Parathyroid adenoma (tissue), 2 donors: ENCODE data around the gene MBTPS2.
A peak's percentile ranks its signal among the peaks of the same experiment; 100 is the strongest.

Experiments used
- H2AFZ ChIP-seq: fragments of 300-600 bp; sonication (generic); one replicate; pipeline ENCODE4 v1.7.0; 2017; ENCODE audit warnings: antibody characterized with exemption, mild to moderate bottlenecking
- H3K27ac ChIP-seq: fragments of 300-600 bp; sonication (generic); one replicate; pipeline ENCODE4 v1.7.0; 2017
- H3K27me3 ChIP-seq: fragments of 300-600 bp; sonication (generic); one replicate; pipeline ENCODE4 v1.7.0; 2017; ENCODE audit warnings: low read length; ENCODE audit not compliant: control insufficient read depth, insufficient read depth
- H3K36me3 ChIP-seq: fragments of 300-600 bp; sonication (generic); one replicate; pipeline ENCODE4 v1.7.0; 2017; ENCODE audit warnings: low read length; ENCODE audit not compliant: control insufficient read depth, insufficient read depth
- H3K4me1 ChIP-seq: fragments of 300-600 bp; sonication (generic); one replicate; pipeline ENCODE4 v1.7.0; 2017; ENCODE audit warnings: control low read depth
- H3K4me2 ChIP-seq: fragments of 300-600 bp; sonication (generic); one replicate; pipeline ENCODE4 v1.7.0; 2017; ENCODE audit warnings: low read length
- H3K4me3 ChIP-seq: fragments of 300-600 bp; sonication (generic); one replicate; pipeline ENCODE4 v1.7.0; 2017; ENCODE audit warnings: low read depth, low read length
- H3K79me2 ChIP-seq: fragments of 300-600 bp; sonication (generic); one replicate; pipeline ENCODE4 v1.7.0; 2017; ENCODE audit warnings: control low read depth
- H3K9ac ChIP-seq: fragments of 300-600 bp; sonication (generic); one replicate; pipeline ENCODE4 v1.7.0; 2017; ENCODE audit warnings: mild to moderate bottlenecking
- H3K9me3 ChIP-seq: fragments of 300-600 bp; sonication (generic); one replicate; pipeline ENCODE4 v1.7.0; 2017; ENCODE audit warnings: low read length; ENCODE audit not compliant: control insufficient read depth
- TF ChIP-seq, protein P1 (sequence below): fragments of 300-600 bp; sonication (generic); IDR thresholded peaks from one replicate; pipeline ENCODE4 v1.7.0; 2017; ENCODE audit warnings: antibody characterized with exemption, mild to moderate bottlenecking
- donor health status: primary hyperparathyroidism.

MBTPS2 gene

GRCh38 chrX:21907260-21907659 lies 67.8 kb downstream of the MBTPS2 start:
- Histone ChIP-seq H3K27ac (peak overlapping the region; percentile 54), H3K9ac (no peak overlapping the region), H2AFZ (no peak overlapping the region), H3K27me3 (no peaks in the 10 kb centered on the region), H3K4me3 (peak overlapping the region; percentile 27), H3K9me3 (no peaks in the 10 kb centered on the region), H3K4me1 (no peaks in the 10 kb centered on the region), H3K4me2 (peak overlapping the region; percentile 49), H3K79me2 (no peaks in the 10 kb centered on the region), H3K36me3 (no peaks in the 10 kb centered on the region)
- TF ChIP-seq, protein P1, sequence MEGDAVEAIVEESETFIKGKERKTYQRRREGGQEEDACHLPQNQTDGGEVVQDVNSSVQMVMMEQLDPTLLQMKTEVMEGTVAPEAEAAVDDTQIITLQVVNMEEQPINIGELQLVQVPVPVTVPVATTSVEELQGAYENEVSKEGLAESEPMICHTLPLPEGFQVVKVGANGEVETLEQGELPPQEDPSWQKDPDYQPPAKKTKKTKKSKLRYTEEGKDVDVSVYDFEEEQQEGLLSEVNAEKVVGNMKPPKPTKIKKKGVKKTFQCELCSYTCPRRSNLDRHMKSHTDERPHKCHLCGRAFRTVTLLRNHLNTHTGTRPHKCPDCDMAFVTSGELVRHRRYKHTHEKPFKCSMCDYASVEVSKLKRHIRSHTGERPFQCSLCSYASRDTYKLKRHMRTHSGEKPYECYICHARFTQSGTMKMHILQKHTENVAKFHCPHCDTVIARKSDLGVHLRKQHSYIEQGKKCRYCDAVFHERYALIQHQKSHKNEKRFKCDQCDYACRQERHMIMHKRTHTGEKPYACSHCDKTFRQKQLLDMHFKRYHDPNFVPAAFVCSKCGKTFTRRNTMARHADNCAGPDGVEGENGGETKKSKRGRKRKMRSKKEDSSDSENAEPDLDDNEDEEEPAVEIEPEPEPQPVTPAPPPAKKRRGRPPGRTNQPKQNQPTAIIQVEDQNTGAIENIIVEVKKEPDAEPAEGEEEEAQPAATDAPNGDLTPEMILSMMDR: no peak

GRCh38 chrX:21911481-21911880 lies 72.1 kb downstream of the MBTPS2 start:
- H3K36me3 ChIP-seq: no peaks in the 10 kb centered on the region
- no peaks in the 10 kb centered on the region for H3K27me3 ChIP-seq
- H3K9me3 ChIP-seq: no peaks in the 10 kb centered on the region
- no peak overlapping the region for H2AFZ ChIP-seq
- no peak overlapping the region for H3K4me2 ChIP-seq
- H3K4me3 ChIP-seq: no peak overlapping the region
- H3K79me2 ChIP-seq: no peaks in the 10 kb centered on the region
- TF ChIP-seq, protein P1: no peak
- no peak overlapping the region for H3K9ac ChIP-seq
- H3K27ac ChIP-seq: no peak overlapping the region
- no peaks in the 10 kb centered on the region for H3K4me1 ChIP-seq

- Histone ChIP-seq H3K27me3 (no peaks in the 10 kb centered on the region), H3K4me2 (no peak overlapping the region), H3K9me3 (no peaks in the 10 kb centered on the region), H3K36me3 (no peaks in the 10 kb centered on the region), H3K9ac (no peak overlapping the region), H2AFZ (no peak overlapping the region), H3K79me2 (no peaks in the 10 kb centered on the region), H3K27ac (no peak overlapping the region), H3K4me1 (no peaks in the 10 kb centered on the region), H3K4me3 (no peak overlapping the region)
- TF ChIP-seq, protein P1: no peak
Measured at GRCh38 chrX:21912220-21912619, 72.8 kb downstream of the MBTPS2 start.

DNA sequence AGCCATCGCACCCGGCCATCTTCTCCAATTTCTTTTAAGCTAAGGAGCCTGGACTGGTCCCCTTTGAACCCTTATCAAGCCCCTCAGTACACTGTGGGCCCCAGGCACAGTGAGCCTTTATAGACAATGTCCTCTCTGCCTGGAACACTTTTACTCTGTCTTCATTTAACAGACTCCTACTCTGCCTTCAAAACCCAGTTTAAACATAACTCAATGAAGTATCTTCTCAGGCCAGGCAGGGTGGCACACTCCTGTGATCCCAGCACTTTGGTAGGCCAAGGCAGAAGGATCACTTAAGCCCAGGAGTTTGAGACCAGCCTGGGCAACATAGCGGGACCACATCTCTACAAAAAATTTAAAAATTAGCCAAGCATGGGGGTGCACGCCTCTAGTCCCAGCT lies 73.6 kb downstream of the MBTPS2 start:
- Histone ChIP-seq H3K4me2 (no peak overlapping the region), H3K9ac (no peak overlapping the region), H3K4me3 (no peak overlapping the region), H3K79me2 (no peaks in the 10 kb centered on the region), H3K4me1 (no peaks in the 10 kb centered on the region), H3K36me3 (no peaks in the 10 kb centered on the region), H3K9me3 (no peaks in the 10 kb centered on the region), H3K27ac (no peak overlapping the region), H3K27me3 (no peaks in the 10 kb centered on the region), H2AFZ (no peak overlapping the region)
- TF ChIP-seq, protein P1: no peak

GRCh38 chrX:21926116-21926515 lies 86.7 kb downstream of the MBTPS2 start:
- H3K4me3 ChIP-seq: no peak overlapping the region
- H3K4me2 ChIP-seq: no peak overlapping the region
- H2AFZ ChIP-seq: no peak overlapping the region
- H3K79me2 ChIP-seq: no peaks in the 10 kb centered on the region
- TF ChIP-seq, protein P1: no peak
- H3K36me3 ChIP-seq: no peaks in the 10 kb centered on the region
- no peak overlapping the region for H3K9ac ChIP-seq
- no peak overlapping the region for H3K27ac ChIP-seq
- H3K9me3 ChIP-seq: no peaks in the 10 kb centered on the region
- H3K27me3 ChIP-seq: no peaks in the 10 kb centered on the region
- H3K4me1 ChIP-seq: no peaks in the 10 kb centered on the region
